A673 (cell line): ENCODE data around the gene WDR62.

ENCODE experiments used
- CTCF ChIP-seq: fragments of 300-800, 200-600 bp; sonication (generic); conservative IDR thresholded peaks from 2 replicates; pipeline ENCODE4 v1.5.1; 2017; ENCODE audit warnings: low read depth, mild to moderate bottlenecking, antibody characterized with exemption, low read length, moderate library complexity, mixed read lengths
- EZH2 ChIP-seq: fragments of 200-600 bp; sonication (generic); IDR thresholded peaks from 2 replicates; pipeline ENCODE4 v1.6.1; 2017; ENCODE audit warnings: borderline replicate concordance, low read depth, mild to moderate bottlenecking, mixed read lengths, antibody characterized with exemption, low read length; ENCODE audit not compliant: poor library complexity, severe bottlenecking

DNA sequence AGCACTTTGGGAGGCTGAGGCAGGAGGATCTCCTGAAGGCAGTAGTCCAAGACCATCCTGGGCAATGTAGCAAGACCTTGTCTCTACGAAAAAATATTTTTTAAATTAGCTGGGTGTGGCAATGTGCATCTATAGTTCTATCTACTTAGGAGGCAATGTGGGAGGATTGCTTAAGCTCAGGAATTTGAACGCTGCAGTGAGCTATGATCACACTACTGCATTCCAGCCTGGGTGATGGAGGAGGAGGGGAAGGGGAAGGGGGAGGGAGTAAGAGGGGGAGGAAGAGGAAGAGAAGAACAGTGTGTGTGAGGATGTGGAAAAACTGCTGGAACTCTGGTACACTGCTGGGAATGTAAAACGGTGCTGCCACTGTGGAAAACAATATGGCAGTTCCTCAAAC is 12.9 kb upstream of the WDR62 start:
- TF ChIP-seq CTCF (no peak), EZH2 (no peak)
